ENCODE results near the gene CUBN. TPM values are rescaled to one million over a fixed set of nuclear protein-coding genes. Genes with fewer than 3 reads are reported as not detected.
A peak's percentile ranks its signal among the peaks of the same experiment; 100 is the strongest.

CUBN gene
- total and polyA plus RNA-seq, 9 of the 15 experiments (the other 6 are each of a cell fraction or from before 2014, with no cell fraction given) = 0.04 to 0.33 (median 0.09) TPM

DNA sequence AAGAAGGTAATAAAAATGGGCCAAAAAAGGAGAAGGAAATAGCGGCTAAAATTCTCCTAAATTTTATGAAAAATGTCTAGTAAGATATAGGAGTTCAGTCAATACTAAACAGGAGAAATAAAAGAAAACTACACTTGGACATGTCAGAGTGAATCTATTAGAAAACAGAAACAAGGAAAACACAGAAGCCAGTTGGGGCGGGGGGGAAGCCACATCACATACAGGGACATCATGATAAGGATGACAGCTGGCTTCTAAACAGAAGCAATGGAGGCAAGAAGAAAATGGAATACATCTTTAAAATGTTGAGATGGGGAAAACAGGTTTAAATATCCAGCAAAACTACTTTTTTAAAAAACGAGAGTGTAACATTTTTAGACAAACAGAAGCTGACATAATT lies 77.8 kb downstream of the CUBN start (continued):
- peak; percentile 62; the same call in 1 of the 2 replicates for TF ChIP-seq CHAMP1 (IDR thresholded peaks at IDR 0.05)
- TF ChIP-seq PML (IDR thresholded peaks at IDR 0.05; ENCODE audit: low read length) = no peak
- TF ChIP-seq ZNF785 (CRISPR knock-in tag; IDR thresholded peaks at IDR 0.05) = no peak
- TF ChIP-seq MIER1 (IDR thresholded peaks at IDR 0.05; ENCODE audit: low read depth) = no peak
- TF ChIP-seq NELFE (IDR thresholded peaks at IDR 0.05; ENCODE audit: insufficient read depth, insufficient read length) = no peak

- CTCF ChIA-PET (ENCODE audit: low intra/inter-chr PET ratio) = no interaction called here
- H3K9ac ChIP-seq (ENCODE audit: insufficient read depth in 1 of 2, low read depth in 2 of 2, low read length in 2 of 2) = no peak overlapping the region
- TF ChIP-seq ZNF41 (CRISPR knock-in tag; conservative IDR thresholded peaks at IDR 0.05) = no peak
- TF ChIP-seq CHD1 (IDR thresholded peaks at IDR 0.05; ENCODE audit: low read length) = no peak
- TF ChIP-seq, protein P1, sequence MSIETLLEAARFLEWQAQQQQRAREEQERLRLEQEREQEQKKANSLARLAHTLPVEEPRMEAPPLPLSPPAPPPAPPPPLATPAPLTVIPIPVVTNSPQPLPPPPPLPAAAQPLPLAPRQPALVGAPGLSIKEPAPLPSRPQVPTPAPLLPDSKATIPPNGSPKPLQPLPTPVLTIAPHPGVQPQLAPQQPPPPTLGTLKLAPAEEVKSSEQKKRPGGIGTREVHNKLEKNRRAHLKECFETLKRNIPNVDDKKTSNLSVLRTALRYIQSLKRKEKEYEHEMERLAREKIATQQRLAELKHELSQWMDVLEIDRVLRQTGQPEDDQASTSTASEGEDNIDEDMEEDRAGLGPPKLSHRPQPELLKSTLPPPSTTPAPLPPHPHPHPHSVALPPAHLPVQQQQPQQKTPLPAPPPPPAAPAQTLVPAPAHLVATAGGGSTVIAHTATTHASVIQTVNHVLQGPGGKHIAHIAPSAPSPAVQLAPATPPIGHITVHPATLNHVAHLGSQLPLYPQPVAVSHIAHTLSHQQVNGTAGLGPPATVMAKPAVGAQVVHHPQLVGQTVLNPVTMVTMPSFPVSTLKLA (conservative IDR thresholded peaks at IDR 0.05) = no peak
- no peak for TF ChIP-seq MBD2 (IDR thresholded peaks at IDR 0.05; ENCODE audit: borderline replicate concordance, low read depth)
- no peak for TF ChIP-seq ZNF707 (CRISPR knock-in tag; conservative IDR thresholded peaks at IDR 0.05)
- peak in 1 of 2 experiments; percentile 70; a peak in 2 of 4 replicates for TF ChIP-seq RCOR1 (IDR thresholded peaks at IDR 0.05; ENCODE audit: borderline replicate concordance in 1 of 2, low read depth in 2 of 2, low read length in 2 of 2)
- no peak for TF ChIP-seq ZNF699 (CRISPR knock-in tag; IDR thresholded peaks at IDR 0.05; ENCODE audit: insufficient replicate concordance)
- 0 out of 2 replicates have a peak, but pooled peaks have one; percentile 21 for TF ChIP-seq ATF7 (IDR thresholded peaks at IDR 0.05)
- TF ChIP-seq PHB (CRISPR knock-in tag; IDR thresholded peaks at IDR 0.05) = no peak
- TF ChIP-seq ZBTB33 (CRISPR knock-in tag; IDR thresholded peaks at IDR 0.05) = no peak
- peak; percentile 87 for TF ChIP-seq C11orf30 (IDR thresholded peaks at IDR 0.05; ENCODE audit: low read depth)
- no peak for TF ChIP-seq NR2C1 (IDR thresholded peaks at IDR 0.05)
- no peak for TF ChIP-seq NR2C1 (tag; IDR thresholded peaks at IDR 0.05)
Observed at GRCh38 chr10:17049195-17049594, 80.4 kb downstream of the CUBN start.

More at GRCh38 chr10:17049195-17049594, 80.4 kb downstream of the CUBN start:
- no peak for FAIRE-seq
- 0% methylated on average over 1 of the region's 1 CpG for WGBS (ENCODE audit: insufficient coverage, low coverage, missing lambda C conversion rate)
- Histone ChIP-seq H3K4me1 (replicated peaks in 1 of 2; ENCODE audit: control insufficient read depth in 2 of 2, insufficient read depth in 2 of 2, low read length in 2 of 2) (peaks cover 0 to 13% of the 10 kb centered on the region in 2 experiments; a peak in 3 of 5 replicates), H3K36me3 (ENCODE audit: control insufficient read depth, insufficient read depth, low read length) (no peaks in the 10 kb centered on the region), H3K27ac (ENCODE audit: extremely low read depth, low read depth, low read length) (no peak overlapping the region), H3K4me2 (ENCODE audit: insufficient read depth, low read length) (no peak overlapping the region), H3K9me3 (replicated peaks; ENCODE audit: control insufficient read depth, insufficient read depth, low read depth, low read length) (peaks cover 6% of the 10 kb centered on the region; the same call in 1 of the 2 replicates), H2AFZ (ENCODE audit: low read depth, low read length) (no peak overlapping the region), H3K9me1 (ENCODE audit: control insufficient read depth, insufficient read depth, low read length) (no peaks in the 10 kb centered on the region), H3K79me2 (ENCODE audit: control insufficient read depth, insufficient read depth, low read length) (no peaks in the 10 kb centered on the region), H4K20me1 (replicated peaks; ENCODE audit: control insufficient read depth, insufficient read depth, low read length) (no peaks in the 10 kb centered on the region), H3K4me3 (no peak overlapping the region), H3K27me3 (ENCODE audit: control insufficient read depth in 2 of 2, insufficient read depth in 2 of 2, low read length in 2 of 2) (no peaks in the 10 kb centered on the region)
- BruUV-seq (replicated peaks) = no TSS peak
- POLR2A ChIA-PET = interaction anchor here (0.6 to 1.0 kb wide), 3 partner anchors 8 to 56 kb away, joined by 3 to 4 read pairs (median 3); no protein-coding TSS in a partner anchor
- intact Hi-C loops (cut with micrococcal nuclease) (no loop called here), in situ Hi-C loops (cut with MboI) (no loop called here)
- peak in 2 of 4 experiments; percentile 18 to 45 for DNase-seq (ENCODE audit: extremely low read depth in 1 of 4, low spot score in 3 of 4)
- peak; percentile 74 for ATAC-seq

All from K562 (cell line).